Thymus (tissue), 11 donors: ENCODE measurements around the gene CENATAC. TPM values are rescaled to one million over a fixed set of nuclear protein-coding genes. Genes with fewer than 3 reads are reported as not detected.
"Not testable (repeated sequence)": the region's sequence is repeated elsewhere in the genome, so short reads cannot be mapped to it uniquely, and the experiment has no call there.

Experiments used
- DNase-seq, 9 donors: peaks; one replicate each; pipeline ENCODE4 v3.0.0-alpha.2; 2013; ENCODE audit warnings: low spot score in 9 of 9, low read depth in 6 of 9, missing footprints in 1 of 9
- H3K27ac ChIP-seq, 2 donors: one replicate each; pipeline ENCODE4 v1.5.1; 2013; ENCODE audit warnings: control low read depth in 1 of 2, low read depth in 1 of 2, low read length in 1 of 2, mild to moderate bottlenecking in 1 of 2, moderate library complexity in 1 of 2
- H3K27me3 ChIP-seq, 2 donors: one replicate each; pipeline ENCODE4 v1.5.1; 2013; ENCODE audit warnings: low read length in 1 of 2; ENCODE audit not compliant: control insufficient read depth in 2 of 2, insufficient read depth in 1 of 2
- H3K36me3 ChIP-seq, 2 donors: one replicate each; pipeline ENCODE4 v1.5.1; 2013; ENCODE audit warnings: low read length in 1 of 2, mild to moderate bottlenecking in 1 of 2, moderate library complexity in 1 of 2; ENCODE audit not compliant: control insufficient read depth in 2 of 2, insufficient read depth in 2 of 2
- H3K4me1 ChIP-seq, 2 donors: one replicate each; pipeline ENCODE4 v1.5.1; 2013; ENCODE audit warnings: low read length in 2 of 2; ENCODE audit not compliant: control insufficient read depth in 2 of 2, insufficient read depth in 2 of 2
- H3K4me3 ChIP-seq, 2 donors: one replicate each; pipeline ENCODE4 v1.5.1; 2013; ENCODE audit warnings: low read length in 2 of 2, control low read depth in 1 of 2, mild to moderate bottlenecking in 1 of 2
- H3K9me3 ChIP-seq, 2 donors: one replicate each; pipeline ENCODE4 v1.5.1; 2013; ENCODE audit warnings: low read length in 1 of 2, mild to moderate bottlenecking in 1 of 2; ENCODE audit not compliant: control insufficient read depth in 2 of 2, insufficient read depth in 1 of 2
- WGBS: extraction: QIAGEN DNeasy Blood & Tissue Kit; methylation state at CpG from one replicate; pipeline ENCODE4 v1.1.7; 2013; 5-methylcytosine and 5-hydroxymethylcytosine counted together
- polyA plus RNA-seq: library from polyadenylated mRNA; stranded (reverse); fragments of 200-250 nt; gene quantifications from one replicate; pipeline ENCODE4 v1.2.3, GENCODE V29; 2013
- total RNA-seq: library from RNA; stranded (reverse); fragments of 120-200 nt; gene quantifications from one replicate; pipeline ENCODE4 v1.2.4, GENCODE V29; 2013
- donor health status: healthy.

The CENATAC gene
- total and polyA plus RNA-seq, 2 donors = 15.5 to 79.1 TPM

DNA sequence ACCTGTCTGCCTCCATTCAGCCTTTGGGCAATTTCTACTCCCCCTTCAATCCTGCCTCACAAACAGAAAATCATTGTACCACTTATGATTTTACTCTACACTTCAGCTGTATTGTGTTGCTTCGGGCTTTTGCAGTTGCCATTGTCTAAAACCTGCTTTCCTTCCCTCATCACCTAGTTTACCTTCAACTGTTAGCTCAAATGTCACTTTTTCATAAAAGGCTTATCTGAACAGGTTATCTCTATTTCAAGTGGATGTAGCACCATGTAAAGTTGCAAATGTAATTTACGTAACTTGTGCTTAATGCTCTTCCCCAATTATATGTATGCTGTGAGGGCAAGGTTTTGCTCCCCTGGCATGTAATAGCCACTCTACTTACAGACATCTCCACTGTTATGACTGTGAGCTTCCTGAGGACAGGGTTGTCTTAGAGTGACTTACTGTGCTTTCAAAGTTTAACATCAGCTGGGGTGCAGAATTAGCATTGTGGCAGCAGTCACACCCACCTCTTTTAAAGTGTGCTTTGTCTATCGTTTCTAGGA, 14.8 kb downstream of the CENATAC start:
- WGBS = 98% methylated on average over 3 of the region's 3 CpGs
- H3K4me1 ChIP-seq = peaks cover 10 to 11% of the 10 kb centered on the region in 2 donors
- no peak overlapping the region for H3K27ac ChIP-seq

DNA sequence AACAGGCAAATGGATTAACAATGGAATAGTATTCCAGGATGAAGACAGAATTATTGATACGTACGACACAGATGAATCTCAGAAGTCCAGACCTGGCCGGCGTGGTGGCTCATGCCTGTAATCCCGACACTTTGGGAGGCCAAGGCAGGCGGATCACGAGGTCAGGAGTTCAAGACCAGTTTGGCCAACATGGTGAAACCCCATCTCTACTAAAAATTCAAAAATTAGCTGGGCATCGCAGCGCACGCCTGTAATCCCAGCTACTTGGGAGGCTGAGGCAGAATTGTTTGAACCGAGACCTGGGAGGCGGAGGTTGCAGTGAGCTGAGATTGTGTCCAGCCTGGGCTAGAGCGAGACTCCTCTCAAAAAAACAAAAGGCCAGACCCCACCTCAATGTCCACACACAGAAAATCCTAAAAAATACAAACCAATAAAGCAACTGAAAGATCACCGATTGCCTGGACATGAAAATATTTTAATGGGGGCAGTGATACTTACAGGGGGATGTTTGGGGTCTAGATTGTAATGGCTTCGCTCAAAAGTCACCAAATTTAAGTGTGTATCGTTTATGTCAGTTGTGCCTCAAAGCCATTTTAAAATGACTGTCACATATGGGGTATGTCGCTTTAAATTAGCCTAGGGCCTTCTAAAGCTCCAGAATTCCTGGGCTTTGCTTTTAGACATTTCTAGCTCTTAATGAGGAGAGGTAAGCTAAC, 16.4 kb downstream of the CENATAC start:
- DNase-seq = no peak

More for the DNA sequence above, 14.8 kb downstream of the CENATAC start:
- Histone ChIP-seq H3K36me3 (peaks cover 63 to 70% of the 10 kb centered on the region in 2 donors), H3K4me3 (no peak overlapping the region), H3K27me3 (no peaks in the 10 kb centered on the region), H3K9me3 (no peaks in the 10 kb centered on the region)
- DNase-seq = no peak

DNA sequence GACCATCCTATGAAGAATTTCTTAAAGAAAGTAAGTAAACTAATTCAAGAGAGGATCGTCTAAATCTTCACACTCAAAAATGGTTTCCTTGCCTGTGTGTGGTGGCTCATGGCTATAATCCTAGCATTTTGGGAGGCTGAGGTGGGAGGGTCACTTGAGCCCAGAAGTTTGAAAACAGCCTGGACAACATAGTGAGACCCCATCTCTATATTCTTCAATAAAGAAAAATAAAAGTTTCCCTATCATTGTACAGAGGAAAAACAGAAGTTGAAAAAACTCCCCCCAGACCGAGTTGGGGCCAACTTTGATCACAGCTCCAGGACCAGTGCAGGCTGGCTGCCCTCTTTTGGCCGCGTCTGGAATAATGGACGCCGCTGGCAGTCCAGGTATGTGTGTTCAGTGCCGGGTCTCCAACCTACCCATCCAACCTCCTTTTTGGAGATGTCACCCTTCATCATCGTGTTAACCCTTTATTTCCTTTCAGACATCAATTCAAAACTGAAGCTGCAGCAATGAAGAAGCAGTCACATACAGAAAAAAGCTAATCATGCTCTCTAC, 17.2 kb downstream of the CENATAC start:
- no peak for DNase-seq
- WGBS = 93% methylated on average over 8 of the region's 8 CpGs
- Histone ChIP-seq H3K27ac (no peak overlapping the region), H3K36me3 (peaks cover 52 to 62% of the 10 kb centered on the region in 2 donors), H3K4me3 (no peak overlapping the region), H3K27me3 (no peaks in the 10 kb centered on the region), H3K4me1 (peaks cover 15 to 24% of the 10 kb centered on the region in 2 donors), H3K9me3 (peaks cover 0 to 6% of the 10 kb centered on the region in 2 donors)

More for the DNA sequence above, 16.4 kb downstream of the CENATAC start:
- Histone ChIP-seq H3K27ac (no peak overlapping the region), H3K4me1 (peaks cover 10 to 16% of the 10 kb centered on the region in 2 donors), H3K36me3 (peaks cover 59 to 67% of the 10 kb centered on the region in 2 donors), H3K4me3 (no peak overlapping the region), H3K27me3 (no peaks in the 10 kb centered on the region), H3K9me3 (peaks cover 0 to 6% of the 10 kb centered on the region in 2 donors)
- 98% methylated on average over 17 of the region's 17 CpGs for WGBS

DNA sequence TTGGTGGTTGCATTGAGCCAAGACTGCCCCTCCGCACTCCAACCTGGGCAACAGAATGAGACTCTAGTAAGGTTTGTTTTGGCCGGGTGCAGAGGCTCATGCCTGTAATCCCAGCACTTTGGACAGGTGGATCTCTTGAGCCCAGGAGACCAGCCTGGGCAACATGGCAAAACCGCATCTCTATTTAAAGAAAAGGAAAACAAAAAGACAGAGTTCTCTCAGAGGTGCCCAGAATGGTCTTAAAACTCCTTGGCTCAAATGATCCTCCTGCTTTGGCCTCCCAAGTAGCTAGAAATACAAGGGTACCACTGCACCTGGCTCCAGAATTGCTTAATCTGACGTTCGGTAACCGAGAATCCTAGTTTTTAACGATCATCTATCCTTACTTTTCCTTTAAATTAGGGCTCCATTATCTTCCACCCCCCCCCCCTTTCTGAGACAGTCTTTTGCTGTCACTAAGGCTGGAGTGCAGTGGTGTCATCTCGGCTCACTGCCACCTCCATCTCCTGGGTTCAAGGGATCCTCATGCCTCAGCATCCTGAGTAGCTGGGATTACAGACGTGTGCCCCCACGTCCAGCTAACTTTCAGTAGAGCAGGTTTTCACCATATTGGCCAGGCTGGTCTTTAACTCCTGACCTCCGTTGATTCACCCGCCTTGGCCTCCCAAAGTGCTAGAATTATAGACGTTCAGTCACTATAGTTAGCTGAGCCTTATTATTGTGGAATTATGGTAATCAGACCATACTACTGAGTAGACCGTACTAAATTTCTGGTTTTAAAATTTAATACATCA, 18.5 kb downstream of the CENATAC start:
- peaks cover 0 to 6% of the 10 kb centered on the region in 2 donors for H3K9me3 ChIP-seq
- no peak overlapping the region for H3K4me3 ChIP-seq
- no peak for DNase-seq
- peaks cover 18 to 29% of the 10 kb centered on the region in 2 donors for H3K4me1 ChIP-seq
- no peaks in the 10 kb centered on the region for H3K27me3 ChIP-seq
- WGBS = 95% methylated on average over 14 of the region's 14 CpGs
- H3K36me3 ChIP-seq = peaks cover 46 to 55% of the 10 kb centered on the region in 2 donors
- no peak overlapping the region for H3K27ac ChIP-seq

DNA sequence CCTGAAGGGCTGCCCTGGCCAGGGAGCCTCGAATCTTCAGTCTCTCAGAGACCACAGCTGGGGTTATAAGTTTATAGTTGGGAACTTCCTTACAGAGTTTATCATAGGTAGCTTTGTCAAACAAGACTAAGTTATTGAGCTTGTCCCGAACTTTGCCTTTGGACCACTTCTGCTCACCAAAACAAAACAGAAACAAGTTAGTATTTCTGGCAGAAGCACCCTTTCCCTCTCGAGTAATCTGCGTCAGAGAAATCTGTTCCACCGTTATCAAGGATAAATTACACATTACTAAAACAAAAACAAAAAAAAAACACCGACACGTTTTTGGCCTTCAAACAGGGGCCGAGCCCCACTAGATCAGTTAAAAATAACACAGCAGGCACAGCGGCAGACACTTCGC, 19.4 kb downstream of the CENATAC start:
- 4% methylated on average over 10 of the region's 10 CpGs for WGBS
- Histone ChIP-seq H3K4me3 (peak overlapping the region; percentile 64 to 100), H3K27ac (peak overlapping the region; percentile 52 to 99), H3K4me1 (peaks cover 18 to 29% of the 10 kb centered on the region in 2 donors), H3K36me3 (peaks cover 41 to 55% of the 10 kb centered on the region in 2 donors)
- H3K9me3 ChIP-seq, DNase-seq, H3K27me3 ChIP-seq: not testable (repeated sequence)

DNA sequence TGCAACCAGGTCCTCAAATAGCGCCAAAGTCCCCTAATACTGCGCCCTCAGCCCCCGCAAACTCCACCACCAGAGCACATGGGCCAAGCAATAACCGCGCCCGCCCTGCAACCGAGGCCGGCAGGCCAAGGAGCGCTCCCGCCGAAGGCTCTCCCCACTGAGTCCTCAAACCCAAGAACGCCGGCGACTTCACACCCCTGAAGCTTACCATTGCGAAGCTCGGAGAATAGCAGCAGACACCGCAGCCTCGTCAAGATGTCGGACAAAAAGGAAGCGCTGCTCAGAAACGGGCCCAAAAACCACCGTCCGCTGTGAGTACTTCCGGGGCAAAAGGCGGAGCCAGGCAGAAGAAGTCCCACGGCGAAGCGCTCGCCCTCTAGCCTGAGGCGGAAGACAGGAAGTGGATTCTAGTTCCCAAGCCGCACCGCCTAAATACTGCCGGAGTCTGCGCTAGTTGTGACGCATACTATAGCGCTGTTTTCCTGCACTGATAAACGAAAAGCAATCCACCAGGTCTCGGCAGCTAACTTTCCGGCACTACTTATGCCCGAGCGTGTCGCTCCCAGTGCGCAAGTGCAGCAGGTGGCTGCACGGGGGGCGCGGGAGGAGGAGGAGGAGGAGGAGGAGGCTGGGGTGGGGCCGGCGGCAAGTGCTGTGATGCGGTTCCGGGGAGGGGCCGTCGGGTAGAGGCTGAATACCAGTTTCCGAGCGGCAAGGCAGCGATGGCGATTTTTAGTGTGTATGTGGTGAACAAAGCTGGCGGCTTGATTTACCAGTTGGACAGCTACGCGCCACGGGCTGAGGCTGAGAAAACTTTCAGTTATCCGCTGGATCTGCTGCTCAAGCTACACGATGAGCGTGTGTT, 20.4 kb downstream of the CENATAC start, which contains the start of the genes RPS25 and TRAPPC4:
RPS25 (minus strand) TSS at position 270 of the 865 bp plus-strand sequence; CDS start at position 211, 59 bp downstream.
TRAPPC4 (plus strand) TSS at position 693 of the 865 bp plus-strand sequence; CDS start at position 723, 30 bp downstream.
- Histone ChIP-seq H3K9me3 (peaks cover 0 to 6% of the 10 kb centered on the region in 2 donors), H3K4me1 (peaks cover 18 to 29% of the 10 kb centered on the region in 2 donors), H3K4me3 (peak within 1 kb of the TSS; percentile 64 to 100), H3K27me3 (no peaks in the 10 kb centered on the region), H3K27ac (peak within 1 kb of the TSS; percentile 99), H3K36me3 (peaks cover 39 to 56% of the 10 kb centered on the region in 2 donors)
- under 1% methylated on average over 63 of the region's 63 CpGs for WGBS
- DNase-seq = peak; percentile 93 to 98 (median 96)

DNA sequence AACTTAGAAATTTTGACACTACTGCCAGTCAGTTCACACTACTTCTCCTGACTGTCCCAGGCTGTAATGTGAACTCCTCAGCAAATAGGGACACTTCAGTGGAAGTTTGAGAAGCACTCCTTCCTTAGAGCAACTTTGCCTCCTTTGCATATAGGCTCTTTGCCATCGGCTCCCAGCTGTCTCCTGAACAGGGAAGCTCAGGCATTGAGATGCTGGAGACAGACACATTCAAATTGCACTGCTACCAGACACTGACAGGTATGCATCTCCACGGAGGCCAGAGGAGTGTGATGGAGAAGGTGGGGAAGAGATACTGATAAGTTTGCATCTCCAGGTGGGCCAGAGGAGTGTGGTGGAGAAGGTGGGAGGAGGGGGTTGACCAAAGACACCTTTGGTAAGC, 22.1 kb downstream of the CENATAC start:
- DNase-seq = no peak
- Histone ChIP-seq H3K4me1 (peaks cover 18 to 29% of the 10 kb centered on the region in 2 donors), H3K4me3 (peak overlapping the region; percentile 64 to 100), H3K36me3 (peaks cover 41 to 57% of the 10 kb centered on the region in 2 donors), H3K9me3 (peaks cover 0 to 6% of the 10 kb centered on the region in 2 donors), H3K27me3 (no peaks in the 10 kb centered on the region), H3K27ac (no peak overlapping the region)
- WGBS = 78% methylated on average over 2 of the region's 2 CpGs

DNA sequence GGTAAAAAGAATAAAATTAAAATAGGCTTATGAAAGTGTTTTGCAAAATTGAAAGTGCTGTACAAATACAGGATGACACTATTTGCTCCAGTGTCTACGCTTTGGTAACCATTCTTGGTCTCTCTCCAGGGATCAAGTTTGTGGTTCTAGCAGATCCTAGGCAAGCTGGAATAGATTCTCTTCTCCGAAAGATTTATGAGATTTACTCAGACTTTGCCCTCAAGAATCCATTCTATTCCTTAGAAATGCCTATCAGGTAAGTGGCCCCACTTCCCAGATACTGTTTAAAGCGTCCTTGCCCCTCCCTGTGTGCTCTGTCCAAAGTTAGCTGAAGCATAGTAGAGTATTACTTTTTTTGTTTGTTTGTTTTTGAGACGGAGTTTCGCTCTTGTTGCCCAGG, 23.7 kb downstream of the CENATAC start:
- Histone ChIP-seq H3K4me1 (peaks cover 14 to 23% of the 10 kb centered on the region in 2 donors), H3K27me3 (no peaks in the 10 kb centered on the region), H3K27ac (no peak overlapping the region), H3K4me3 (no peak overlapping the region), H3K36me3 (peaks cover 41 to 52% of the 10 kb centered on the region in 2 donors), H3K9me3 (peaks cover 0 to 6% of the 10 kb centered on the region in 2 donors)
- whole genome bisulfite sequencing = 98% methylated on average over 5 of the region's 5 CpGs
- no peak for DNase-seq
